ENCODE measurements around the gene SDHA.

Gene SDHA

DNA sequence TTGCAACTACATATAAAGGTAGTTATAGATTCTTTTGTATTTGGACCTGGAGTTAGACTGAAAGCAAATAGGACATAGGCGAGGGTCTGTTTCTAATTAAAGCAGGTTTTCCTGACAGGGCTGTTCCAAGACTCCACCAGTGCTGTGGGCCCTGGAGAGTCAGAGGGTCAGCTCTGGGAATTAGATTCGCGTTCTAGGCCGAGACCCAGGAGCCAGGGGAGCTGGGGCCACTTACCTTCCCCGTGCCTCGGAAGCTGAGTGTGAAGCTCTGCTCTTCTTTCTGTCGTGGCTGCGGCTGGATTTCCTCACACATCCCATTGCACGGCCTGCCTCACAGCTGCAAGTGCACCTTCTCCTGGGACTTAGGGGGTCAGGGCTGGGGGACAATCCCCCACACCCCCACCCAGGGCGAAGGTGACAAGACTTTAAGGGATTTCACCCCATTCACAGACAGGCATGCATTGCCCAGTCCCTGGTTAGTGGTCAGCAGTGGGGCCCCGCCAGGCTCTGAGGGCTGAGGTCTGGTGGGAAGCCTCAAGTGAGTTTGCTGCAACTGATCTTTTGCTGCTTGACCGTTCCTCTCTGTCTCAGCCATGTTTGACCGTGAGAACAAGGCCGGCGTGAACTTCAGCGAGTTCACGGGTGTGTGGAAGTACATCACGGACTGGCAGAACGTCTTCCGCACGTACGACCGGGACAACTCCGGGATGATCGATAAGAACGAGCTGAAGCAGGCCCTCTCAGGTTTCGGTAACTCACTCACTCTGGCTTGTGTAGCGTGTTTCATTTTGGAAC lies 88.1 kb downstream of the SDHA start:
- intact Hi-C loops (cut with DNase I) = no loop called here
- DNase-seq = peak in 4 of 42 donors; percentile 3 to 31 (median 18)

Measured in head of caudate nucleus (tissue), 42 donors.